GM18858 (cell line): ENCODE data around the gene PCAT6.

Experiments used
- ATAC-seq: cut with Tn5 transposase; IDR thresholded peaks from one replicate; pipeline ENCODE4 v1.9.1; 2021; ENCODE audit not compliant: unreplicated experiment

Gene PCAT6

GRCh38 chr1:202844259-202844658 is 33.5 kb downstream of the PCAT6 start:
- no peak for ATAC-seq

DNA sequence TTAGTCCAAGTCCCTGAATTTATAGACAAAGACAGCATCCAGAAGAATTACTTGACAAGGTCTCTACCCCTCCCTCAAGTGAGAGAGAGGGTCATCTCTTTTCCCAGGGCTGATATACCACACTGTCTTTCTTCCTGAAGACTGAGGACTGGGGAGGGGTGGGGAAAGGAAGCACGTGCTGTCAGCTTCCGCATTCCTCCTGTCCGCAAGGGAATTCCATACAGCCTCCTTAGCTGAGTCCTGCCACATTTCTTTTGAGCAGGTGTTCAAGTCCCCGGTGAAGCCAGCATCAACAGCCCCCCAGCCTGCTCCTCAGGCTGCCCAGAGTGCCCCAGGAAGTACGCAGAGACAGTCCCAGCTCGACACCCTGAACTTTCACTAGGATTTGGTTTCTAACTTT is 34.2 kb downstream of the PCAT6 start:
- no peak for ATAC-seq

- ATAC-seq = peak; percentile 95
These were observed 37.4 kb downstream of the PCAT6 start for GRCh38 chr1:202848191-202848542.

- no peak for ATAC-seq
These were observed 40.0 kb downstream of the PCAT6 start for GRCh38 chr1:202850593-202851362.

DNA sequence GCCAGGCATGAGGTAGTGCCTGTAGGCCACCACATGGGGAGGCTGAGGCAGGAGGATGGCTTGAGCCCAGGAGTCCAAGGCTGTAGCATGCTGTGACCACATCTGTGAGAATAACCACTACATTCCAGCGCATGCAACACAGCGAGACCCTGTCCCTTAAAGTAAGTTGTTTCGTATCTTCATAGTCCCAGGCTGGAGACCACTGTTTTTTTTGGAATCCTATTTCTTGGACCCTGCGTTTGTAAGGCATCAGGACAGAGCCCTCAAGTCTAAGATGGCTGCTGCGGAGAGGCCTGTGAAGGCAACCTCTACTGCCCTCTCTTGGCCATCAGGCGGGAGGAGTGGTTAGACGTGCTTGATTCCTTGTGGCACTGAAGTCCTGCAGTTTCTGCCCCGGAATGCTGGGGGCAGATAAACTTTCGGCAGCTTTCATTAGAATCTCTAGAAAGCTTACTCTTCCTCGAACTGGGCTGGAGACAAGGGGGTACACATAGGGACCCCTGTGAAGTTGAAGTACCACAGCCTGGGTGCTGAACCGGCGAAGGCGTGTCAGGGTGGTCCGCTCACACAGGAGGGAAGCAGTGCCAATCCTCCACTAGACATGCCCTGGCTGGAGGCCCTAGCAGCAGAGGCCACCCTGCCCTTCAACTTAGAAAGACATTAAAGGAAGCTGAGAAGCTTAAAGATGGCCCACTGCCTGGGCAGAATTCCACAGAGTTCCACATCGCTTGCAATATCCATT is 41.6 kb downstream of the PCAT6 start:
- ATAC-seq = no peak

DNA sequence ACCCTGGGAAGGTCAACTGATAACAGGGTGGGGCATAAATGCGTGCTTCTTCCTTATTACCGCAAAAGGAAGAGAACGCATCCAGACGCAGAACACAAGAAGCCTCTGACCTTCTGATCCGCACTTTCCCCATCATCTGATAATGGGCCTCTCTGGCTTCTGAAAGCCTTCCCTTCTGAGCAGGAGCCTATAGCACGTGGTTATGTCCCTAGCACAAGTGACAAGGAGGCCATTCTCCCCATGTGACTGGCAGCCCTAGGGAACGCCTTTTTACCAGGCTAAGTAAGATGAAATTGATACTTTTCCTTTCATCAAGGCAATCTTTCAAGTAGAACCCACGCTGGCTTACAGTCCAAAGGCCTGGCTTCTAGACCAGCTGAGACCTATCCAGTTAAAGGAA is 44.0 kb downstream of the PCAT6 start:
- no peak for ATAC-seq

DNA sequence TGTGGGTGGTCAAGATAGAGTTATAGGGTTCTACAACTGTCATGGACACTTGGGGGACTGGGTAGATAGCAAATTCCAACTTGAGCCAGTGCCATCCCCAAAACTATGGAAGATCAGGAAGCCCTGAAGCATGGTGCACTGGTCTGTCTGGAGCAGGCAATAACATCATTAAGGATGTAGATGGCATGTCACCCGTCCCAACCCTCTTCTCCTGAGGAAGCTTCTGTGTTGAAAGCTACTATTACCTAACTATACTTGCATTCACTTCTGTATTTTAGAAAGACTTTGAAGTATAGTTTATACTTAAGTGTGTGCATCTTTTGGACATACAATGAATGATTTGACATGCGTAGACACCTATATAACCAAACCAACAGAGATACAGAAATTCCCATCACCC is 45.3 kb downstream of the PCAT6 start:
- no peak for ATAC-seq

- no peak for ATAC-seq
These were observed 46.4 kb downstream of the PCAT6 start for GRCh38 chr1:202857136-202857610.

DNA sequence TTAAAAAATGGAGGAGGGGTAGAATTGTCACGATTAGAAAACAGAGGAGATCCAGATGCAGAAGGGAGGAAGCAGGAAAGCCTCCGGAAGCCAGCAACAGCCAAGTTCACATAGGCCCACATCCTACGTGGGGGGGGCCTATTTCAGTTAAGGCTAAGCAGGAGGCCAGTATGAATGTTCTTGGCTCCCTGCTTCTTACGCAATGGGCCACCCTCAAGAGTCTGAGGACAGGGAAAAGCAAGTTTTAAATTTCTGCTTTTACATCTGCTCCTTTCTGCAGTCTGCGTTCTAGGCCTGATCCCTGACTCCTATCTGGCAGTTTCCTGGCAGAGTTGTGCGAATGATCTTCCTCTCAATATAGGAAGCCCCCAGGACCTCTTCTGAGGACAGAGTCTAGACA is 47.6 kb downstream of the PCAT6 start:
- ATAC-seq = no peak

GRCh38 chr1:202858789-202859414 is 48.1 kb downstream of the PCAT6 start:
- ATAC-seq = no peak

DNA sequence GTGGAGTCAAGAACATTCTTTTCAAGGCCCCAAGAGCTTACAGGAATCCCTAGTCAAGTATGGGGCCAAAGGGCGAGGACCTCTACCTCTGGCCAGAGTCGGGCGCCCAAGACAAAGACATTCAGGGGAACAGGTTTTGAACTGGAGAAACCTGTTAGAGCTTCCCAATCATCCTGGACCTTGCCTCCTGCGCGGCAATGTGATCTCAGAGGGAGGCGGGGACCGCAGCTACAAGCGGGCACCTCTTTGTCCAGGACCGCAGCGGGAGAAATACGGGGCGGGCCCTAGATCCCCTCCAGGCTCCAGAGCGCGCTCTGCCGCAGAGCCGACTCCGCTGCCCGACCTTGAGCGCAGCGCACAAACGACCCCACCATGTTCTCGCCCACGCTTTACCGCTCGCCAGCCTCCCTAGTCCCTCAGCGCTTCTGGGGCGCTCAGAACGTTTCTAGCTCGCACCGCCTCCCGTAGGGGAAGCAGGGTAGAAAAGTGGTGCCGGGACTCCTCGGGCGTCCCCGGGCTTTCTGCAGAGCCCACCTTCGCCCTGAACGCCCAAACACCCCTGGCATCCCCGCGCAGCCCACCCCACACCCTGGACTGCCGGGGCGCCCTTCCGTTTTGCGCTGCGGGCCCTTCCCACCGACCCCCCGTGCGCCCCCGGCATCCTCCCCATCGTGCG is 50.1 kb downstream of the PCAT6 start:
- ATAC-seq = no peak
